Memory B cell (primary cell): ENCODE measurements around the gene CAMTA1.
"Not testable (repeated sequence)": the region's sequence is repeated elsewhere in the genome, so short reads cannot be mapped to it uniquely, and the experiment has no call there.

Source experiments
- ATAC-seq: fragments of 150-1000 bp; cut with Tn5 transposase; 2 replicates; pipeline ENCODE4 v1.10.0; 2021; ENCODE audit warnings: low read depth, mild to moderate bottlenecking, moderate library complexity
- DNase-seq, 2 donors: peaks; one replicate each; pipeline ENCODE4 v3.0.0; 2022; ENCODE audit warnings: low spot score in 2 of 2
- H3K27ac Mint-ChIP-seq: one replicate; pipeline ENCODE4 v1.8.0; 2022; ENCODE audit warnings: mild to moderate bottlenecking, moderate library complexity, mixed read lengths
- H3K27me3 Mint-ChIP-seq: one replicate; pipeline ENCODE4 v1.8.0; 2022; ENCODE audit warnings: mixed read lengths
- H3K36me3 Mint-ChIP-seq: one replicate; pipeline ENCODE4 v1.8.0; 2022; ENCODE audit warnings: mild to moderate bottlenecking, mixed read lengths
- H3K4me1 Mint-ChIP-seq: one replicate; pipeline ENCODE4 v1.8.0; 2022; ENCODE audit warnings: mixed read lengths
- H3K4me3 Mint-ChIP-seq: one replicate; pipeline ENCODE4 v1.8.0; 2022; ENCODE audit warnings: mild to moderate bottlenecking, moderate library complexity, mixed read lengths
- H3K9me3 Mint-ChIP-seq: one replicate; pipeline ENCODE4 v1.8.0; 2022; ENCODE audit warnings: mixed read lengths

CAMTA1 gene

DNA sequence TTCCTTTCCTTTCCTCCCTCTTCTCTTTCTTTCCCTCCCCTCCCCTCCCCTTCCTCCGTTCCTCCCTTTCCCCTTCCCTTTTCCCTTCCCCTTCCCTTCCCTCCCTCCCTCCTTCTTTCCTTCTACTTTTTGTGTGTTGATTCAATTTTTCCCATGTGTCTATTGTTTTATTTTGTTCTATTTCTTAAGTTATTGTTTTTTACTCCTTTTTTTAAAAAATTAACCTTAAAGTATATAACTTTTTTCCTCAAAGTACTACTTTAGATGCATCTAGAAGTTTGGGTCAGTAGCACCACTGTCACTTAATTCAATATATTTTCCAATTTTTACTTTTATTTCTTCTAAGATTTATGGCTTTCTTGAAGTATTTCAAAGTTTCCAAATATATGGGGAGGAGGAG lies 537.7 kb downstream of the CAMTA1 start:
- no peaks in the 10 kb centered on the region for H3K4me1 Mint-ChIP-seq
- peaks cover 1% of the 10 kb centered on the region for H3K36me3 Mint-ChIP-seq
- ATAC-seq = no peak
- H3K4me3 Mint-ChIP-seq = no peak overlapping the region
- H3K9me3 Mint-ChIP-seq = peaks cover 7% of the 10 kb centered on the region
- DNase-seq = no peak
- no peak overlapping the region for H3K27ac Mint-ChIP-seq
- peaks cover 16% of the 10 kb centered on the region for H3K27me3 Mint-ChIP-seq

DNA sequence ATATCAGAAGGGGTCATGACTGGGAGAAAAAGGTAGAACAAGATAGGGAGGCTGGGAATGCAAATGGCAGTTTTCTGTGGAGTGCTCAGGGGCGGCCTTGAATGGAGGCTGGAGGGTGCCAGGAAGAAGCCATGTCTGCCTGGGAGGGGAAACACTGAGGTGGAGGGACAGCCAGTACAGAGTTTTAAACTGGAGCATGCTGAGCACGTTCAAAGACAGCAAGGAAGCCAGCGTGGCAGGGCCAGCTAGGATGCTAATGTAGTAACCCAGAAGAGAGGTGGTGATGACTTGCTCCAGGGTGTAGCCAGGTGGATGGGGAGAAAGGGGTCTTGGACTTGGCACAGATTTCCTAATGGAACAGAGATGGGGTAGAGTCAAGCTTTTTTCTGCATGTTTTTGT lies 540.0 kb downstream of the CAMTA1 start:
- H3K27me3 Mint-ChIP-seq = peaks cover 14% of the 10 kb centered on the region

DNA sequence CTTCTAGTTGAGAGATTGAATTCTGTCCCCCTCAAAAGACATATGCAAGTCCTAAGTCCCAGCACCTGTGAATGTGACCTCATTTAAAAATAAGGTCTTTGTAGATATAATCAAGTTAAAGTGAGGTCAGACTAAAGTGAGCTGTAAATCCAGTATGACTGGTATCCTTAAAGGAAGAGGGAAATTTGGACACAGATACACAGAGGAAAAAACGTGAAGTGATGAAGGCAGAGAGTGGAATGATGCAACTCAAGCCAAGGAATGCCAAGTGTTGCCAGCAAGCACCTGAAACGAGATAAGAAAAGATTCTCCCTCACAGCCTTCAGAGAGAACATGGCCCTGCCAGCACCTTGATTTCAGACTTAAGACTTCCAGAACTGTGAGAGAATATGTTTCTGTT lies 541.1 kb downstream of the CAMTA1 start:
- peaks cover 10% of the 10 kb centered on the region for H3K9me3 Mint-ChIP-seq
- H3K4me3 Mint-ChIP-seq = no peak overlapping the region
- no peak overlapping the region for H3K27ac Mint-ChIP-seq
- H3K27me3 Mint-ChIP-seq = peaks cover 15% of the 10 kb centered on the region
- no peaks in the 10 kb centered on the region for H3K4me1 Mint-ChIP-seq
- no peak for ATAC-seq
- no peak for DNase-seq
- H3K36me3 Mint-ChIP-seq = peaks cover 1% of the 10 kb centered on the region

More for the DNA sequence above, 540.0 kb downstream of the CAMTA1 start:
- H3K9me3 Mint-ChIP-seq = peaks cover 10% of the 10 kb centered on the region
- H3K4me1 Mint-ChIP-seq = no peaks in the 10 kb centered on the region
- no peak overlapping the region for H3K27ac Mint-ChIP-seq
- H3K36me3 Mint-ChIP-seq = peaks cover 1% of the 10 kb centered on the region
- ATAC-seq = no peak
- no peak overlapping the region for H3K4me3 Mint-ChIP-seq
- no peak for DNase-seq

DNA sequence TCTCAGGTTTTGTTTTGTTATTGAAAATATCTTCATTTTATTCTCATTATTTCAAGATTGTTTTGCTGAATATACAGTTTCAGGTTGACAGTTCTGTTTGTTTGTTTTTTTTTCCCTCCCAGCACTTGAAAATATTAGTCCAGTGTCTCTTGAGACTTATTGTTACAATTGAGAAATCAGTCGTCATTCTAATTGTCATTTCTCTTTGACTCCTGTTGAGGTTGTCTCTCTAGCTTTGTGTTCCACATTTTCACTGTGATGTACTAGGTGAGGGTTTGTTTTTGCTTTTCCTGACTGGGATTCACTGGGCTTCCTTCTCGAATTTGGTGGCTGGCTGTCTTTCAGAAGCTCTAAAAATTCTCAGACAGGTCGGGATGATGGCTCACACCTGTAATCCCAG lies 542.6 kb downstream of the CAMTA1 start:
- Mint-ChIP-seq H3K36me3 (peaks cover 1% of the 10 kb centered on the region), H3K4me3 (no peak overlapping the region), H3K9me3 (peaks cover 10% of the 10 kb centered on the region), H3K27ac (no peak overlapping the region), H3K27me3 (peaks cover 13% of the 10 kb centered on the region), H3K4me1 (no peaks in the 10 kb centered on the region)
- DNase-seq = no peak
- ATAC-seq = no peak

DNA sequence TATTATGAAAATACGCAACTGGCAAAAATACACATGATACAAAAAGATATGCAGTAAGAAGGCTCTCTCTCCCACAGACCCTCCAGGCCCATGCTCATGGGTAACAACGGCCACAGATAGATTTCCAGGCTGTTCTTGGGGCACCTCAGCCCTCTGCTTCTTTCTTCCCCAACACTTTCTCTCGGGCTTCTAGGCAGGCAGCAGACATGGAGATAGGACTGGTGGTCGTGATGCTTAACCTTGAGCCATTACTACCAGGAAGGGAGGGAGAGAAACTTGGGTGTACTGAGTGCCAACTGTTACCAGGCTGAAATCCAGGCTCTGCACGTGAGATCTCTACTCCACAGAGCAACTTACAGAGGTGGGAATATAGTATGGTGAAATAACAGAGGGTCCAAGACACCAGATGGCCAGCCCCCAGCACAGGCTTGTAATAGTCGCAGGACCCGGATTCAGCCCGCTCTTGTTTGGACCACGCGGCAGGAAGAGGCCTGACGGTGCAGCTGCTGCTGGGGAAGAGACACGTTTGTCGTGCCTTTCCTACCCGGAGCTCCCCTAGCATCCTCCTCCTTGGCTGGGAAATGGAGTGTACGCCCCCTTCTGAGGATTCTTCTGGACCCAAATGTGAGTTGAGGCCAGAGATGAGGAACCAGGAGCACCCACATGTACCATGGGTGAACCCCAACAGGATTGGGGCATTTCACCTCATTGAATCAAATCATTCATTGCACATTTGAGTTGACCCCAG lies 544.8 kb downstream of the CAMTA1 start:
- H3K9me3 Mint-ChIP-seq = peaks cover 10% of the 10 kb centered on the region
- no peak overlapping the region for H3K27ac Mint-ChIP-seq
- H3K4me1 Mint-ChIP-seq = no peaks in the 10 kb centered on the region
- peaks cover 1% of the 10 kb centered on the region for H3K36me3 Mint-ChIP-seq
- ATAC-seq (no peak), DNase-seq (no peak)
- H3K4me3 Mint-ChIP-seq = no peak overlapping the region
- H3K27me3 Mint-ChIP-seq = peaks cover 10% of the 10 kb centered on the region

DNA sequence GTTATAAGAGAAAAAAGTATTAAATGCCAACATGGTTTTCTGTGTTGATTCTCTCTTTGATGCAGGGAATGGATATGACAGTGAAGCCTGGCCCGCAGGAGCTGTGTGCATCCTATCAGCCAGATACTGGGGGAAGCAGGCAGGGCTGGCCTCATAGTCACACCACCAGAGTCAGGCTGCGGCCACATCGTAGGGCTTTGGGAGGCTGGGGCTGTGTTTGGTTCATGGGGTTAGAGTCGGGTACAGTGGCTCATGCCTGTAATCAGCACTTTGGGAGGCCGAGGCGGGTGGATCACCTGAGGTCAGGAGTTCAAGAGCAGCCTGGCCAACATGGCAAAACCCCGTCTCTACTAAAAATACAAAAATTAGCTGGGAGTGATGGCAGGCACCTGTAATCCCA lies 545.5 kb downstream of the CAMTA1 start:
- H3K36me3 Mint-ChIP-seq, H3K27me3 Mint-ChIP-seq, DNase-seq, H3K4me1 Mint-ChIP-seq, H3K27ac Mint-ChIP-seq, ATAC-seq, H3K4me3 Mint-ChIP-seq: not testable (repeated sequence)
- peaks cover 10% of the 10 kb centered on the region for H3K9me3 Mint-ChIP-seq

DNA sequence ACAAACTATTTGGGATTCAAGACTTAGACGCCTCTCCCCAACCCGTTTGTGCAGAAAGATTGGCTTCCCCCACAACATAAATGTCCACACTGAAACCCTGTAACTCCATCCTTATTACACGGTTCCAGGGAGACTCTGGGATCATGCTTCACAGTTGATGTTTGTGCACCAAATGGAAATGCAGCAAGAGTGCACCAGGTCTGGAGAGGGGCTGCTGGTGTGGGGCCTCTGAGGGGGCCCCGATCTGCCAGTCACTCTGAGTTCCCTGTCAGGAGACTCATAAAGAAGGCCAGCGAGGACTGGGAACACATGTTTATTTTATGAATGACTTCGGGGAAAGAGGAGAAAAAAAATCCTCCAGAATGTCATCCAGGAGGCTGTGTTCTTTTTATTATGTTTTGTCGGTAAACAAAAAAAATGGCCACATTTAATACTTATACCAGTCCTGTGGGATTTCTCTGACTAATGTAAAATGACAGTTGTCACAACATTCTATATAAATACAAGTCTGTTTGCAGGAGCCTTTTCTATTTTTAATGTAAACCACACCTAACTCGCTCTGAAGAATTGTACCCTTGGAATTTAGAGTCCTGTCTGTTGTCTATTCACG lies 546.8 kb downstream of the CAMTA1 start:
- Mint-ChIP-seq H3K9me3 (peaks cover 6% of the 10 kb centered on the region), H3K36me3 (no peaks in the 10 kb centered on the region), H3K4me1 (no peaks in the 10 kb centered on the region), H3K4me3 (no peak overlapping the region), H3K27me3 (peaks cover 4% of the 10 kb centered on the region), H3K27ac (no peak overlapping the region)
- ATAC-seq (no peak), DNase-seq (no peak)

DNA sequence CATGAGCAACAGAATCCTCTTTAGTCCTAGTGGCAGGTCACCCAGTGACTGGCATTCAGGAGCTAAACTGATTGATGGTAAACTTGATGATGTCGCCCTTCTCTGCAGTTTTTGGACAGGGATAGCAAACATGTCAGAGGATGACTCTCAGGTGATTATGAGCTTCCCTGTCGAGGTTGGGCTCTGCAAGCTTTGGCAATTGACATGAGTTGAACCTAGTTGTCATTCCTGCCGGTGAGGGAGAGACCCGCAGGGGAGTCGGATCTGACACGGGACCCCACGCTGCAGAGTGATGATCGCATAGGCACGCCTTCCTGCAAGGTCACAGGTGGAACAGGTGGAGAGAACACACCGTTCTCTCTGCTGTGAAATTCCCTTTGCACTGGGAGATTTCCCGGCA lies 547.8 kb downstream of the CAMTA1 start:
- H3K9me3 Mint-ChIP-seq = peaks cover 3% of the 10 kb centered on the region
- peaks cover 4% of the 10 kb centered on the region for H3K27me3 Mint-ChIP-seq
- H3K4me3 Mint-ChIP-seq = no peak overlapping the region
- H3K4me1 Mint-ChIP-seq = no peaks in the 10 kb centered on the region
- ATAC-seq (no peak), DNase-seq (no peak)
- H3K36me3 Mint-ChIP-seq = no peaks in the 10 kb centered on the region
- no peak overlapping the region for H3K27ac Mint-ChIP-seq

DNA sequence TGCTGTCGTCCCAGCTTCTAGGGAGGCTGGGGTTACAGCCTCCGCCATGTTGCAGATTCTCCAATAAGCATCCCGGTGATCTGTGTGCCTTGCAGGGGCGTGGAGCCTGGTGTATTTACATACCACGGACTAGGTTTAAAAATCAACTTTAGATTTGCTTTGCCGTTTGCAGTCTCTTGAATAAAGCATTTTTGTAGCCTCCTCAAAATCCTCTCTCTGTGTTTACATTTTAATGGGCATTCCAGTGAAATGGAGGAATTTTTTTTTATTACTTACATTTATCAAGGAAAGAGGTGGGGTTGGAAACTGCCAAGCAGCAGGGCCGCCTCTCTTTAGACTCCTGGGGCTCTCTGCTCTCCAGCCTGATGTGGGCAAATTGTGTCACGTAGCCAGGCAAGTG lies 548.4 kb downstream of the CAMTA1 start:
- DNase-seq (no peak), ATAC-seq (no peak)
- Mint-ChIP-seq H3K27ac (no peak overlapping the region), H3K9me3 (peaks cover under 1% of the 10 kb centered on the region), H3K27me3 (peaks cover 4% of the 10 kb centered on the region), H3K4me3 (no peak overlapping the region), H3K36me3 (no peaks in the 10 kb centered on the region), H3K4me1 (no peaks in the 10 kb centered on the region)

DNA sequence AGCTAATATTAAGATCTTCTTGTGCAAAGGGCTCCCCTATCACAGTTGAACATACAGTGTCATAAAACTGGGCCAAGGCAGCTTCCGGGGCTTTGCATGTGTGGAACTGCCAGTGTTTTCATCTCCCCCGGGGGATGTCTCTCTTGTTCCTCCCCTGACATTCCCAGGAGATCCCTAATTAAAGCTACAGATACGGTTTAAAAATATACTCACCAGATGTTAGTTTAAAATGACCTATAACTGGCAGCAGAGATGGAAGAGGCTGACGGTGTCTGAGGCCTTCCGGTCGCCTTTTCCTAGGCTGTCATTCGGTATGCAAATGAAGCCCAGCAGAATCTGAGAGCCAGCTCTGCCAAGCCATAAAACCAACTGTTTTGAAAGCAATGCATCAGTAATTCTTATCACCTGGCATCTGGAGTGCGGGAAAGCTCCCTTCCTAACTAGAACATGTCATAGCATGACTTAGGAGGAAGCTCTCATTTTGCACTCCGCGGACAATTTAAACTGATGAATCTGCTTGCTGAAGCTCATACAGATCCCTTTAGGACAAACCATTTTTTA lies 549.3 kb downstream of the CAMTA1 start:
- peaks cover 4% of the 10 kb centered on the region for H3K27me3 Mint-ChIP-seq
- DNase-seq (no peak), ATAC-seq (no peak)
- H3K9me3 Mint-ChIP-seq = no peaks in the 10 kb centered on the region
- no peaks in the 10 kb centered on the region for H3K36me3 Mint-ChIP-seq
- no peaks in the 10 kb centered on the region for H3K4me1 Mint-ChIP-seq
- no peak overlapping the region for H3K4me3 Mint-ChIP-seq
- no peak overlapping the region for H3K27ac Mint-ChIP-seq

DNA sequence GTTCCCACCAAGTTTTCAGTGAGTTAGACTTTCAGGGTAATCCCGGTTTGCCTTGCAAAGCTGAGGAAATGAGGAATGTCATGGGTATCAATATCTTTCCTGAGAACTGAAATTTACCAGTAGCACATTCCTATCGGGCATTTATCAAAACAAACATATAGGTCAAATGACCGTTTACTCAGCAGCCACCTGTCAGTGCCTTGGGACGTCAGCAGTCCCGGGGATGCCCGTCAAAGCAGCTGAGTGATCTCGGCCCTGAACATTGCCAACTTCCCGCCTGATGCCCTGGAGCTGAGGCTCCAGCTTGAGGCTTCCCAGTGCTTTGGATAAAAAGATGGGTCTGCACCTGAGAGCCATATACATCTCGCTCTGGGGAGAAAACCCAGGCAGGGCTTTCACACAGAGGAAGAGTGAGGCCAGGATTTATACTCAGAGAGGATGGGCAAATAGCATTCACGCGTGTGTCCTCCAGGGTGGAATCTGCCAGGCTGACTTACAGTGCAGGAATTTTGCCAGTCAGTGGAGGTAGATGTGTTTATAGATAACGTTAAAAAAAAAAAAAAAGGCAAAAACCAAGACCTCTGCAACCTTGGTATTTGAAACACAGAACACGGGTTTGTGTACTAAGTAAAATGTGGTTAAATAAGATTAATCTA lies 550.1 kb downstream of the CAMTA1 start:
- no peaks in the 10 kb centered on the region for H3K4me1 Mint-ChIP-seq
- no peak overlapping the region for H3K4me3 Mint-ChIP-seq
- ATAC-seq (no peak), DNase-seq (no peak)
- no peaks in the 10 kb centered on the region for H3K36me3 Mint-ChIP-seq
- peaks cover 4% of the 10 kb centered on the region for H3K27me3 Mint-ChIP-seq
- no peaks in the 10 kb centered on the region for H3K9me3 Mint-ChIP-seq
- H3K27ac Mint-ChIP-seq = no peak overlapping the region

DNA sequence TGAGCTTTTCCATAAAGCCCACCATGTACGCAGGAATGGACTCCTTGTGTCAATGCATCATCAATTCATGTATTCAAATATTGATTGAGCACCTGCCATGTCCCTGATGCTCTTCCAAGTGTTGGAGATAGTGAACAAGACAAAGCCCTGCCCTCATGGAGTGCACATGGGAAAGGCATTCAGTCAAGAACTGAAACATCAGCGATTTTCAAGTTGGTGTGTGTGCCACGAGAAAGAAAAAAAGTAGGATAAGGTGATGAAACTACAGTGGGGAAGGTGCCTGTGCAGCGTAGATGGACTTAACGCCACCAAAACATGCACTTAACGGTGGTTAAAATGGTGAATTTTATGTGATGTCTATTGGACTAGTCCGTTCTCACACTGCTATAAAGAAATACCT lies 553.2 kb downstream of the CAMTA1 start:
- no peaks in the 10 kb centered on the region for H3K9me3 Mint-ChIP-seq
- no peak for ATAC-seq
- DNase-seq = no peak
- H3K36me3 Mint-ChIP-seq = no peaks in the 10 kb centered on the region
- no peak overlapping the region for H3K4me3 Mint-ChIP-seq
- peaks cover 2% of the 10 kb centered on the region for H3K27me3 Mint-ChIP-seq
- H3K27ac Mint-ChIP-seq = no peak overlapping the region
- H3K4me1 Mint-ChIP-seq = no peaks in the 10 kb centered on the region

DNA sequence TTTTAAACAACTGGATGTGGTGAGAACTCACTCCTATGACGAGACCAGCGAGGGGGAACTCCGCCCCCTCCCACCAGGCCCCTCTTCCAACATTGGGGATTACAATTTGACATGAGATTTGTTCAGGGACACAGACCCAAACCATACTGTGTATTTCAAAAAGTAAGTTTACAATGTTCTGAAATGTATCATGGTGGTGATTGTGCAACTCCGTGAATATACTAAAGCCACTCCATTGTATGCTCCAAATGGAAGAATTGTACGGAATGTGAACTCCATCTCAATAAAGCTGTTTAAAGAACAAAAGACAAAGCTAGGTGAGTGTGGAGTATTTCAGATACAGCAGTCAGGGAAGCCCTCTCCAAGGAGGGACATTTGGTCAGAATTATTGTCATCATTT lies 553.8 kb downstream of the CAMTA1 start:
- DNase-seq = no peak
- Mint-ChIP-seq H3K4me3 (no peak overlapping the region), H3K27me3 (peaks cover 2% of the 10 kb centered on the region), H3K9me3 (peaks cover 3% of the 10 kb centered on the region), H3K36me3 (no peaks in the 10 kb centered on the region), H3K4me1 (no peaks in the 10 kb centered on the region), H3K27ac (no peak overlapping the region)
- no peak for ATAC-seq

DNA sequence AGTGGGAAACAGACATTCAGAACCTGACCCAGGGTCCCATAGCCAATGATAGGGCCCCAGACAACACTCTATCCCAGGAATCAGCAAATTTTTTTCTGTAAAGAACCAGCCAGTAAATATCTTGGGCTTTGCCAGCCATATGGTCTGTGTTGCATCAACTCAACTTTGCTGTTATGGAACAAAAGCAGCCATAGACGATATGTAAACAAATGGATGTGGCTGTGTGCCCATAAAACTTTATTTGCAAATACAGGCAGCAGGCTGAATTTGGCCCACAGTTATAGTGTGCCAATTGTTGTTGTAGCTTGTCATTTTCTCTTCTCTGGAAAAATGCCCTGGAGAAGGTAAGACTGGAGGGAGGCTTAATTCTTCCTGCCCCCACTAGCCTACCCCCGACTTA lies 554.7 kb downstream of the CAMTA1 start:
- H3K4me3 Mint-ChIP-seq = no peak overlapping the region
- no peak for ATAC-seq
- no peaks in the 10 kb centered on the region for H3K36me3 Mint-ChIP-seq
- DNase-seq = no peak
- peaks cover 3% of the 10 kb centered on the region for H3K9me3 Mint-ChIP-seq
- no peaks in the 10 kb centered on the region for H3K4me1 Mint-ChIP-seq
- no peaks in the 10 kb centered on the region for H3K27me3 Mint-ChIP-seq
- no peak overlapping the region for H3K27ac Mint-ChIP-seq
